GM18907 (cell line): Measurements from ENCODE around the gene POMT1.

Source experiments
- ATAC-seq: cut with Tn5 transposase; IDR thresholded peaks from one replicate; pipeline ENCODE4 v1.9.1; 2021; ENCODE audit warnings: mild to moderate bottlenecking, moderate library complexity; ENCODE audit not compliant: unreplicated experiment

The POMT1 gene

GRCh38 chr9:131476777-131477345 lies 25.9 kb upstream of the POMT1 start:
- ATAC-seq: no peak

GRCh38 chr9:131477367-131477766 lies 25.4 kb upstream of the POMT1 start:
- ATAC-seq: no peak

GRCh38 chr9:131477816-131478419 lies 24.8 kb upstream of the POMT1 start:
- no peak for ATAC-seq

- ATAC-seq: no peak
Measured at GRCh38 chr9:131478421-131478868, 24.3 kb upstream of the POMT1 start.

GRCh38 chr9:131478911-131479310 lies 23.8 kb upstream of the POMT1 start:
- no peak for ATAC-seq

GRCh38 chr9:131480258-131480657 lies 22.5 kb upstream of the POMT1 start:
- ATAC-seq: no peak

GRCh38 chr9:131481441-131482342 lies 21.0 kb upstream of the POMT1 start:
- ATAC-seq: no peak

- no peak for ATAC-seq
Measured at GRCh38 chr9:131482343-131483006, 20.2 kb upstream of the POMT1 start.

GRCh38 chr9:131483319-131484050 lies 19.2 kb upstream of the POMT1 start:
- ATAC-seq: no peak

- no peak for ATAC-seq
Measured at GRCh38 chr9:131484051-131484445, 18.7 kb upstream of the POMT1 start.

GRCh38 chr9:131484560-131485185 lies 18.0 kb upstream of the POMT1 start:
- no peak for ATAC-seq

- no peak for ATAC-seq
Measured at GRCh38 chr9:131485206-131485605, 17.5 kb upstream of the POMT1 start.

- ATAC-seq: no peak
Measured at GRCh38 chr9:131485728-131486422, 16.8 kb upstream of the POMT1 start.

- no peak for ATAC-seq
Measured at GRCh38 chr9:131487001-131487400, 15.7 kb upstream of the POMT1 start.

- no peak for ATAC-seq
Measured at GRCh38 chr9:131487621-131488031, 15.1 kb upstream of the POMT1 start.

GRCh38 chr9:131490514-131490913 lies 12.2 kb upstream of the POMT1 start:
- no peak for ATAC-seq

GRCh38 chr9:131491001-131491710 lies 11.6 kb upstream of the POMT1 start:
- no peak for ATAC-seq

GRCh38 chr9:131492070-131492469 lies 10.6 kb upstream of the POMT1 start:
- ATAC-seq: no peak

- no peak for ATAC-seq
Measured at GRCh38 chr9:131494296-131494870, 8.3 kb upstream of the POMT1 start.
